ENCODE measurements around the gene FOXS1. TPM values are rescaled to one million over a fixed set of nuclear protein-coding genes. Genes with fewer than 3 reads are reported as not detected.
A peak's percentile ranks its signal among the peaks of the same experiment; 100 is the strongest.

Gene FOXS1
- polyA plus RNA-seq, 6 donors from 2014 or later, result not detected

DNA sequence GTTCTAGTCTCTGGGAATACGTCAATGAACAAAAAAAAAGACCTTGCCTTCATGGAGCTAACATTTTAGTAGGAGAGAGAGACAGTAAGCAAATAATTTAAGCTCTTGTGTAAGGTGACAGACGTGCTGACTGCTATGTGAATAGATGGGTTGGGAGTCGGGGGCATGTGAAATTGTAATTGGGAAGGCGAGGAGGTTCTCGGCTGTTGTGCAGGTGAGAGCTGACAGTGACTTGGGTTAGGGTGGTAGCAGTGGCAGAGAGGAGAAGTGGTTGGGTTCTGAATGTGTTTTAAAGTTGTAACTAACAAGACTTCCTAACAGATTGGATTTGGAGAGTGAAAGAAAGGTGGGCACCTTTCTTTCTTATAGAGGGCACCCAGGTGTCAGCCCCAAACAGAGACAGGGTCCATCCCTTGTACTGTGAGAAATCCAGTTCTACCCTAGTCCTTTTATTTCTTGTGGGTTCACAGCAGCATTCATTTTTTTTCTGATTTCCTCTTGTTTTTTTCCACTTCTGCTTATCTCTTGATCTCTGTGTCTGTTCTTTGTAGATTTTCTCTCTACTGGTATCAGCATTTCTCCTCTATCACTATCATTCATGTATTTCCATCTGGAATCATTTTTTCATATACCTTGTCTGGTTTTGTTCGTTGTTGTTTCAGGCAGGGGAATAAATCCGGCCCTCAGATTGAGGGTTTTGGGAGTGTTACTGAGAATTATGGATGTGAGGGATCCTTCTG is 41.7 kb downstream of the FOXS1 start:
- ATAC-seq (ENCODE audit: low read depth in 2 of 2) (no peak), DNase-seq (no peak)
- peak overlapping the region in 2 of 6 donors; percentile 0 to 52 for H3K27ac Mint-ChIP-seq

DNA sequence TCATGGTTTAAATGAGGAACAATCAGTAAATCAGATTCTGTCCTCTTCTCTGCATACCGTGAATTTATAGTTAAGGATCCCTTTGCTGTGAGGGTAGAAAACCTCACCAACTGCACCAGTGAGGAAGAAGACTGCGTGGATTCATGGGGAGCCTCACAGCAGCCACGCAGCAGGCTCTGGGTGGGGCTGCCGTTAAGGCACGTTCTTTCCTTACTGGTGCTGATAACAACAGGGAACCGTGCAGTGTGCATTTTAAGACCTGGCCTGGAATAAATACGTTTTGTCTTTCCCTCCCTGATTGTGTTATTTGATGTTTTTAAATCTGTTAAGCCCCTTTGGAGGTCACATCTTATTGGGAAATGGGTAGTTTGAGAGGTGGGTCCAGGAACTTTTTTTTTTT is 43.9 kb downstream of the FOXS1 start:
- Mint-ChIP-seq H3K36me3 (no peaks in the 10 kb centered on the region), H3K4me3 (peak overlapping the region in 1 of 8 donors; percentile 44), H3K4me1 (peaks cover 12 to 19% (median 12%) of the 10 kb centered on the region in 3 donors), H3K9me3 (no peaks in the 10 kb centered on the region), H3K27me3 (no peaks in the 10 kb centered on the region), H3K27ac (no peak overlapping the region)
- ATAC-seq (ENCODE audit: low read depth in 2 of 2) (no peak), DNase-seq (no peak)

More for the DNA sequence above, 41.7 kb downstream of the FOXS1 start:
- Mint-ChIP-seq H3K36me3 (no peaks in the 10 kb centered on the region), H3K4me3 (no peak overlapping the region), H3K27me3 (no peaks in the 10 kb centered on the region), H3K9me3 (no peaks in the 10 kb centered on the region), H3K4me1 (peaks cover 22 to 31% (median 22%) of the 10 kb centered on the region in 3 donors)

DNA sequence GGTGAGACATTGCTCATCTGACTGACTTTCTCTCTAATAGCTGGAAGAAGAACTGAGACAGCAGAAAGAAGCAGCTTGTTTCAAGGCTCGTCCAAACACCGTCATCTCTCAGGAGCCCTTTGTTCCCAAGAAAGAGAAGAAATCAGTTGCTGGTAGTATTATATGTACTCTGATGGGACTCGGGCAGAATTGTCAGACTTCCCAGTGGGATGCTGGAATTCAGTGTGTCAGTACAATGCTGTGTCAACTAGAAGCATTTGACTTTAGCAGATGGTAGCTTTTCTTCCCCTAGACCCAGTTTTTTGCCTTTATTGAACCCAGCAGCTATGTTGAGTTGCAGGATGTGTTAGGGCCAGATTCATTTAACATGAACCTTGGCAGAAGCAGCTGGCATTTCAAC is 48.0 kb downstream of the FOXS1 start:
- Mint-ChIP-seq H3K4me1 (no peaks in the 10 kb centered on the region), H3K27ac (no peak overlapping the region), H3K27me3 (no peaks in the 10 kb centered on the region), H3K36me3 (no peaks in the 10 kb centered on the region), H3K9me3 (no peaks in the 10 kb centered on the region), H3K4me3 (no peak overlapping the region)
- DNase-seq, result no peak
- no peak for ATAC-seq (ENCODE audit: low read depth in 2 of 2)

Other genes starting within 250 kb of the FOXS1 start
- 1 to 10 TPM in 2 of 6 donors, under 1 TPM in 2, not detected in 2; 0.86 to 2.0 (median 1.1) TPM for gene ID1, start 240.3 kb downstream of the FOXS1 start, polyA plus RNA-seq (ENCODE audit: low read depth in 6 of 6)
- gene COX4I2, start 207.7 kb downstream of the FOXS1 start, polyA plus RNA-seq (ENCODE audit: low read depth in 6 of 6), result 1 to 10 TPM in 3 of 6 donors, under 1 TPM in 1, not detected in 2; 0.64 to 2.8 (median 1.4) TPM
- gene BCL2L1, start 122.7 kb downstream of the FOXS1 start, polyA plus RNA-seq (ENCODE audit: low read depth in 6 of 6), result 10 to 100 TPM in 1 of 6 donors, 1 to 10 TPM in 5; 6.2 to 13.0 (median 8.9) TPM
- gene TPX2, start 106.3 kb downstream of the FOXS1 start, polyA plus RNA-seq (ENCODE audit: low read depth in 6 of 6), result under 1 TPM in 5 of 6 donors, not detected in 1; 0.08 to 0.44 (median 0.18) TPM
- gene MYLK2, start 26.2 kb downstream of the FOXS1 start, polyA plus RNA-seq (ENCODE audit: low read depth in 6 of 6), result not detected
- 1 to 10 TPM in 1 of 6 donors, not detected in 5; 1.7 TPM for gene DUSP15, start 24.9 kb upstream of the FOXS1 start, polyA plus RNA-seq (ENCODE audit: low read depth in 6 of 6)
- under 1 TPM in 3 of 6 donors, not detected in 3; 0.09 to 0.43 (median 0.21) TPM for gene TTLL9, start 25.0 kb upstream of the FOXS1 start, polyA plus RNA-seq (ENCODE audit: low read depth in 6 of 6)
- gene PDRG1, start 106.4 kb upstream of the FOXS1 start, polyA plus RNA-seq (ENCODE audit: low read depth in 6 of 6), result 10 to 100 TPM; 16.3 to 27.4 (median 20.8) TPM
- gene XKR7, start 122.5 kb upstream of the FOXS1 start, polyA plus RNA-seq (ENCODE audit: low read depth in 6 of 6), result under 1 TPM in 1 of 6 donors, not detected in 5; 0.03 TPM
- not detected for gene CCM2L, start 164.8 kb upstream of the FOXS1 start, polyA plus RNA-seq (ENCODE audit: low read depth in 6 of 6)
- gene HCK, start 206.6 kb upstream of the FOXS1 start, polyA plus RNA-seq (ENCODE audit: low read depth in 6 of 6), result 10 to 100 TPM; 26.7 to 71.4 (median 56.5) TPM